Prostate gland (tissue), 2 donors: ENCODE data around the gene KRT40.

ENCODE experiments used
- POLR2A ChIP-seq: fragments of 450-650 bp; IDR thresholded peaks from one replicate; pipeline ENCODE4 v1.6.1; 2016; ENCODE audit warnings: antibody characterized with exemption, mild to moderate bottlenecking
- TF ChIP-seq, protein P1 (sequence below), 4 experiments: fragments of 200-600 bp in 2 of 4; fragments of 450-650 bp in 2 of 4; sonication (generic) in 2 of 4; IDR thresholded peaks; 1 replicate in 3 of 4; 2 replicates in 1 of 4; pipeline ENCODE4 v1.5.1; 2016 to 2019; ENCODE audit warnings: antibody characterized with exemption in 4 of 4, mild to moderate bottlenecking in 2 of 4, moderate library complexity in 2 of 4

DNA sequence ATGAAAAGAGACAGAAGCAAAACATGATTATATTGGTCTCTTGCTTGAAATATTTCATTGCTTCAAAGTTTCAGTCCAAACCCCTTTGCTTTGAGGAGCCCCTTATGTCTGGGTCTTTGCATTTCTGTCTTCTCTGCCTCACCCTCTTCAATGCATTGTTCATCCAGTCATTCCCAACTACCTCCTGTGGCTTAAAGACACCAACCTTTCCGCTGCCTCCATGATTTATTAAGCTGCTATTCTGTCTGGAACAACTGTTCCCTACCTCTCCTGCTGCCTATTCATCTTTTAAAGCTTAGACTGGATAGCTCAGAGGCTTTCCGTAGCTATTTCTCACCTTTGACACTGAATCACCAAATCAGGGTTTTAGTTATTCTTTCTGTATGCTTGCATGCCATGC lies 13.2 kb upstream of the KRT40 start:
- TF ChIP-seq, protein P1, sequence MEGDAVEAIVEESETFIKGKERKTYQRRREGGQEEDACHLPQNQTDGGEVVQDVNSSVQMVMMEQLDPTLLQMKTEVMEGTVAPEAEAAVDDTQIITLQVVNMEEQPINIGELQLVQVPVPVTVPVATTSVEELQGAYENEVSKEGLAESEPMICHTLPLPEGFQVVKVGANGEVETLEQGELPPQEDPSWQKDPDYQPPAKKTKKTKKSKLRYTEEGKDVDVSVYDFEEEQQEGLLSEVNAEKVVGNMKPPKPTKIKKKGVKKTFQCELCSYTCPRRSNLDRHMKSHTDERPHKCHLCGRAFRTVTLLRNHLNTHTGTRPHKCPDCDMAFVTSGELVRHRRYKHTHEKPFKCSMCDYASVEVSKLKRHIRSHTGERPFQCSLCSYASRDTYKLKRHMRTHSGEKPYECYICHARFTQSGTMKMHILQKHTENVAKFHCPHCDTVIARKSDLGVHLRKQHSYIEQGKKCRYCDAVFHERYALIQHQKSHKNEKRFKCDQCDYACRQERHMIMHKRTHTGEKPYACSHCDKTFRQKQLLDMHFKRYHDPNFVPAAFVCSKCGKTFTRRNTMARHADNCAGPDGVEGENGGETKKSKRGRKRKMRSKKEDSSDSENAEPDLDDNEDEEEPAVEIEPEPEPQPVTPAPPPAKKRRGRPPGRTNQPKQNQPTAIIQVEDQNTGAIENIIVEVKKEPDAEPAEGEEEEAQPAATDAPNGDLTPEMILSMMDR (IDR thresholded peaks at IDR 0.05), result no peak
- TF ChIP-seq POLR2A, result no peak
